ENCODE measurements around the gene FNDC5.

FNDC5 gene

GRCh38 chr1:32813941-32814739 lies 56.6 kb downstream of the FNDC5 start:
- no peak for DNase-seq (ENCODE audit: low read depth)
- no peak overlapping the region for H3K4me3 ChIP-seq (ENCODE audit: low read depth, low read length)
- TF ChIP-seq CTCF (IDR thresholded peaks at IDR 0.05; ENCODE audit: control insufficient read depth, extremely low read depth, insufficient read depth) = no peak

Measured in LNCaP clone FGC (cell line).